GM19395 (cell line): ENCODE data around the gene DEFB114.

Source experiments
- ATAC-seq: cut with Tn5 transposase; IDR thresholded peaks from one replicate; pipeline ENCODE4 v1.9.1; 2021; ENCODE audit warnings: mild to moderate bottlenecking, moderate library complexity; ENCODE audit not compliant: unreplicated experiment

DEFB114 gene

DNA sequence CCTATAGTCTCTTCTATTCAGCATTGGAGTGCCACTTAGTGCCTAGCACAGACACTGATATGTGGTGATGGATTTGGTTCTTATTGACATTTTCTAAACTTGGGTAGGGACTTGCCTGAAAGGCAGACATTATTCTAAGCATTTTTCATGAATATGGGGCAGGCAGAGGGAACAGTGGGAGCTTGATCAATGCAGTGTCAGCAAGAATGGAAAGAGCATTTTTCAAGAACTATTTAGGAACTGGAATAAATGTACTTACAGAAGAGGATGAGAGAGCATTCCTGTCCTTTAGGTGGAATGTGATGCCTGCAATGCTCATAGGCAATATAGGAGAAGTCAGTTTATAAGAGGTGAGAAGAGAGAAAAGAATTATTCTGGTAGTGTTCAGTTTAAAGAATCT lies 26.2 kb downstream of the DEFB114 start:
- ATAC-seq: no peak

DNA sequence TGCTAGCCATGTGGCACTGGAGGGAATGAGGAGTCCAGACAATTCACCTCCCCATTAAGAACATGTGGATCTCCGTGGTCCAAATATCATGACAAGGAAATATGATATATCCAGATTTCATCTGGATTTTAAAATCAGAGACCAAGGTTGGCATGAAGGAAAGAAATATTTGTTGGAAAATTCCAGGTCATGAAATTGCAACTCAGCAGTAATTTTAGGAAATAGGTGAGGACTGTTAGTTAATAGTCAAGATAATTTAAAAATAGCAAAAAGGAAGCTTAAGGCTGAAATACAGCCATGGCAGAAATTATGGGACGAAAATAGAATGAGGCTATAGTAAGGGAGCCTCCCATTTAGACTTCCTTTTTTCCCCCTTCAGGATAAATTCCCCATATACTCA lies 26.9 kb downstream of the DEFB114 start:
- ATAC-seq: no peak

- no peak for ATAC-seq
Measured at GRCh38 chr6:49935387-49935786, 28.6 kb downstream of the DEFB114 start.

DNA sequence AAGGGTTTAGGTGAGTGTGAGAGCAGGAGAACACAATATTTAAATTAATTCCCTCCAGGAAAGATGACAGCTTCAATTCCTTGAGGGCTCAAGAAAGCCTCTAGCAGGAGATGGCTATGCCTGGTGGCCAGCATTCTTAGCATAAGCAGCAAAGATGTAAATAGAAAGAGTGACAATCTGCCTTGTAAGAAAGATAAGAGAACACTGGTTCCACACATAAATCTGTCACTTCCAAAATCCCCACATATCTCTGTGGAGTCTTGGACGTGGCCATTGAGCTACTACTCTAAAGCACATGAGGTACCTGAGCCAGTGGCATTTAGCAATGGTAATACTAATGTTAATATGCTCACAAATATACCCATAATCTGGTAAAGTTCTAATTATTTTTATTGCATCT lies 29.2 kb downstream of the DEFB114 start:
- ATAC-seq: no peak

DNA sequence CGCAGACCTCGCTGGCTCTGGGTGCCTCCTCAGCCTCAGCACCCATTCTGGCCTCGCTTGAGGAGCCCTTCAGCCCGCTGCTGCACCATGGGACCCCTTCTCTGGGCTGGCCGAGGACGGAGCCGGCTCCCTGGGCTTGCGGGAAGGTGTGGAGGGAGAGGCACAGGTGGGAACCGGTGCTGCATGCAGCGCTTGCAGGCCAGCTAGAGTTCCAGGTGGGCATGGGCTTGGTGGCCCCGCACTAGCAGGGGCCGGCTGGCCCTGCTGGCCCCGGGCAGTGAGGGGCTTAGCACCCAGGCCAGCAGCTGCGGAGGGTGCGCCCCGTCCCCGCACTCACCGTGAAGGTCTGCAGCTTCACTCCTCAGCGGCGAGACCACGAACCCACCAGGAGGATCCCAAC lies 30.4 kb downstream of the DEFB114 start:
- ATAC-seq: no peak

- no peak for ATAC-seq
Measured at GRCh38 chr6:49929340-49929739, 34.6 kb downstream of the DEFB114 start.

DNA sequence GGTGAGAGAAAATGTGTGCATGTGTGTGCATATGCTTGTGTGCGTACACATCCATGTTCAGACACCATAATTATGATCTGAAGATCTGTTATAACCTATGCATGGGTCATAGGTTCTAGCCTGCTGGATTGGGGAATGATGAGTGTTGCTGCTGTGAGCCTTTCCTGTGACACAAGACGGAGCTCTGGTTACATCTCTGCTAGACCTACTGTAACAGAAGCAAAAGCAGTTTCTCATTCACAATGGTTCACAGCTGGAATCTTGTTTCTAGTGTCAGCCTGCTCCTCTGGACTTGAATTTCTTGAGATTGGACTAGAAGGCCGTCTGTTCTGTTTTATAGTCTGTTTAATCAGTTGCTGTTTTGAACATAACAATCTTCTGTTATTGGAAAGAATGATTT lies 40.1 kb downstream of the DEFB114 start:
- ATAC-seq: no peak

GRCh38 chr6:49919935-49920644 lies 43.9 kb downstream of the DEFB114 start:
- no peak for ATAC-seq

- ATAC-seq: no peak
Measured at GRCh38 chr6:49919261-49919660, 44.7 kb downstream of the DEFB114 start.

- ATAC-seq: no peak
Measured at GRCh38 chr6:49918787-49919186, 45.2 kb downstream of the DEFB114 start.

DNA sequence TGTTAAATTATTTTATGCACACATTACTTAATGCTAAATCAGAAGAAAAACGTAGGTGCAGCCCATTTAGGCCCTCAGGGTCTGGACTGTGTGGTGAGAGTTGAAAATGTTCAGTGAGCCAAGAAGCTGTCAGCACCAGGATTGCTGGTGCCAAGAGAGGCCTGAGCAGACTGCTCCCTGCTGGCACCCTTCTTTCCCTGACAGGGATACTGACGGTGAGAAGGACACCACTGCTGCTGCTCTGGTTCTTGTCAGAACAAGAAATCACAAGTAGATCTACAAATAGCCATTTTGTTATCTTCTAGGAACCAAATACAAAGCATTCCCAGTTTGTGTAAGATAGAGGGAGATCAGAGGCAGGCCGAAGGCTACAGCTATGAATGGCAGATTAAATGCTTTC lies 48.9 kb downstream of the DEFB114 start:
- no peak for ATAC-seq

- ATAC-seq: no peak
Measured at GRCh38 chr6:49913636-49914375, 50.2 kb downstream of the DEFB114 start.

DNA sequence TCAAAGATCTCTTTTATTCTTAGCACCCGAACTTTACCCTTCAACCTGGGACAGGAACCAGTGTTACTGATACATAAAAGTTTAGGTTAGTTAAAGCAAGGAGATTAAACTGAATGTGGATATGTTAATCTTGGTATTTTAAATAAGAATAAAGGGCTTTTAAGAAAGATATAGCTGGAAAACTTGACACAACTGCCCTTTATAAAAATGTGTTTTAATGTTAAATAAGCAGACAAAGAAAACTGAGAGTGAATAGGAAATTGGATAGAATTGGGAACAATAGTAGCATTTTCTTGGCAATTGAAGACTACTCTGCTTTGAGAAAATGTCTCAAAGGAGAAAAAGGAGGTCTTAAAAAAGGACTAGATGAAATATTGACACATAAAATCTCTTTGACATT lies 51.8 kb downstream of the DEFB114 start:
- no peak for ATAC-seq

- ATAC-seq: no peak
Measured at GRCh38 chr6:49911252-49911651, 52.7 kb downstream of the DEFB114 start.
